NCI-H1436 (cell line): ENCODE measurements around the gene TSC22D2.

Source experiments
- DNase-seq: peaks from one replicate; lab custom pipeline; 2025; lab: John Stamatoyannopoulos, UW

The TSC22D2 gene

DNA sequence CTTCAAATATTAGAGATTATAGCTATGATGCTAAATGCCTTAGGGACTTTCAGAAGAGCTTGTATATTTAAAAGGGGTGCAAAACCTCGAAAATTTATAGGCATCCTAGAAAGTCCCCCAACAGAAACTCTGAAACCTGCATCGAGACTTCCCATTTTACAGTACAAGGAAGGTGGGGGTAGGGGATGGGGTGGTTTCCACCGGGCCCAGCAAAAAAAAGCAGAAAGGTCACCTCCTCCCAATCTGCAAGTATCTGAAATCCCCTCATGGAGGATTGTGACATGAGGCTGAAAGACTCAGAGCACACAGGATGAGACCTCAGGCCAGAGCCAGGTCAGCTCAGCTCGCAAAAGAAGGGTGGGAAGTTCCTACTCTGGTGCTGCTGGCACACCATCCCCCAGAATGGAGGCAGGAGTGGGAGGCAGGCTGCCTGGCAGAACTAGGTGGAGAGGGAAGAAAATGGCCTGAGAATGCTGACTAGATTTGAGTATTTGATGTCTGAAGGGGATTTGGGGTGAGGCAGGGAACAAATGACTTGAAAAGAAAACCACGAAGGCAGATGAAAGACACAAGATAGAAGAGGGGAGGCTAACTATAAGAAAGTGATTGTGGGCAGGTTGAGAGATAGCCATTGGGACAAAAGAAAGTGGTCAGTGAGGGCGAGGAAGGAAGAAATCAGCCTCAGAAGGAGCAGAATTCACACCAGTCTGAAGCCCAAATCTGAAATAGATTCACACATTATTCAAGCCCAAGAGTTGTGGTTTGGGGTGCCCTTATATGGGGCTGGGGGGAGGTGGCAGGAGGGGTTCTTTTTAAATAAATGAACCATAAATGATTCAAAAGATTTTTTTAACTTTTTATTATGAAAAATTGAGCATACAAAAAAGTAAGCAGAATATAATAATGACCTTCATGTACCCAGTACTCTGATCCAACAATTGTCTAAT, 22.5 kb upstream of the TSC22D2 start:
- DNase-seq, result no peak

DNA sequence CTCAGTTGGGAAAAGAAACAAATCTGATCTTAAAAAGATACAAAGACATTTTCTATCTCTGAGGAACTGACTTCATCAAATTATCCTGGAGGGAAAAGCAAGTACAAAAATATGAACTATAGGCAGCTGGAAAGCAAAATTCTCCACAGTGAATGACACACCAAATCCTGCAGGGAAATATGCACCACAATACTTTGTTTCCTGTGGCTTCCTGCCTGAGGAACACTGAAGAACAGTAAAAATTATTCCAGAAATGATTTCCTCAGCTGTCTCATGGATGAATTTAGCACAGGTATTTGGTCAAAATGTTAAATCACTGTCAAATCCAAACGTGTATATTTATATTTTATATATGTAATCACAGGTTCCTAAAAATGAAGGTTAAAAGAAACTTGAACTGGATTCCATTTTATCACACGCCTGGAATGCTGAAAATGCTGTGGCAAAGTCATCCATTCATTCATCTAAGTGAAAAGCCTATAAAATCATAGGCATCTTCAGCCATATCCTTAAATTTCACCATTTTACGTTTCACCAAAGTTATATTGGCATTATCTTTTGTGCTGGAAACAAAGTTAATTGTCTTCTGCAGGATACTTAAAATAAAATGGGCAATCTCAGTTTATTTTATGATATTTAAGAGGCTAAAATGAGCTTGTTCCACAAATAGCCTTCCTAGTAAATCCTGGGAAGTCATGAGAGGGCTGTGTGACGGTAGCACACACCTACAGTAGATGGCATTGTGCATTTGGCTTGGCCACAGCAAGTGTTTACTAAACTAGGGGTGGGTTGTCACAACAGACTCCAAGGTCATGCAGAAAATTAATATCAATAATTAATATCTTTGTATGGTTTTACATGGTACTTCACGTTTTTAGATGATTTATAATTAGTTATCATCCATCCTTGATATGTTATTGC, 19.3 kb upstream of the TSC22D2 start:
- no peak for DNase-seq

DNA sequence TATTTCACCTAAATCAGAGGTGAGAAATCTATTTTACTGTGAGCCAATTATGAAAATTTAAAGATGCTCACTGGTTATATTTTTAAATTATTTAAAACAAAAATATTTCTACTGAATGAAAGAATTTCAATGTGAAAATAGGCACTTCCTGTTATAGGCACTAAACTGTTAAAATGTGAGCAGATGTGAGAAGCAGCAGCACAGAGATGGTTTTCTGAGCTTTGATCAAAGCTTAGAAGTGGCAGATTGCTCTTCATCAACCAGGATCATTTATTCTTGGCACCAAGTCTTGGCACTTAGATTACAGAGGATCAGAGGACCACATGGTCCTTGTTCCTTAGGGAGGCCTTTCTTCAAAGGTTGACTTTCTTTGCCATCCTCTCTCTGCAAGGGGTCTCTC, 18.0 kb upstream of the TSC22D2 start:
- DNase-seq, result no peak

DNA sequence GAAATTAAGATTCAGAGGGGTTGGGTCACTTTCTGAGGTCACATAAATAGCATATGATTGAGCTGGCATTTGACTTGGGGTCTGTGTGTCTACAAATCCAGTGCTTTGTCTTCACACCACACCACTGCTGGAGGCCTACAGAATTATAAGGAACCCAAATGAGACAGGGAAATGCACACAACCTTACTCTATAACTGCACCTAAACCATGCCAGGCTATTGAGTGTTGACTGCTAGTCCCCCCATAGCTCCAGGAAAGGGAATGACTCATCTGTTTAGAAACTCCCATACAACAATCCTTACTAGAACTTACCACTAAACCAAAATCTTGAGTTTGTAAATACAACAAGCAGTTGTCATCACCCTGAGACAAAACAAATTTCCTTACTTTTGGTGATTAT, 16.9 kb upstream of the TSC22D2 start:
- DNase-seq, result no peak

DNA sequence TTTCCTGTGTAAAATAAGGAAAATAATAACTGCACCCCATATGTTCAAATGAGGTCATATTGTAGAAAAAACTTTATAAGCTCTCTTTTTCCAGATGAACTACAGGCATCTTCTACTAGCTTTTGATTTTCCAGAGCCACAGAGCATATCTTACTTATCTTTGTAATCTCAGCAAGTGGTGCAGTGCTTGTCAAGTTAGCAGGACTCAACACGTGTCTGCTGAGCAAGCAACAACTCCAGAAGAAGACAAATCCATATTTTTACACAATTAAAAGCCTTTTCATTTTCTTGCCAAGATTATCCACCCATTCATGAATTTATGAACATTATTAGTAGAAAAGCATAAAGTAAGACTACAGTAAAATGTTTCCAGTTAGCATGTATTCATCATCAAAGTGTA, 14.4 kb upstream of the TSC22D2 start:
- no peak for DNase-seq

DNA sequence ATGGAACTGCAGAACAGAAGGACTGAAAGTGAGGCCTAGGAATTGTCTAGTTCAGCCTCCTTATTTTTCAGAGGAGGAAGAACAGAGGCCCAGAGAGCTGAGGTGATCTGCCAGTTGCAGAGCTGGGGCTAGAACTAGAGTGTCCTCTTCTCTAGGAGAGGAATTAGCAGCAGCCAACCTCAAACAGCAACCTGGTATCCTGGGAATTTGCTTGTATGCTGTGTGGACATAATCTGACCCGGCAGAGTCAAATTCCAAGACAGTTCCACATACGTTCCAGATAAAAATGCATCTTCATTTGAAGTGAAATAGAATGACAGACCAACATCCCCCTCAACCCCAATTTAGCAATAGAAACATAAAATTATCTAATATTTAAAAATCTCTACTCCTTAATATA, 13.5 kb upstream of the TSC22D2 start:
- no peak for DNase-seq

DNA sequence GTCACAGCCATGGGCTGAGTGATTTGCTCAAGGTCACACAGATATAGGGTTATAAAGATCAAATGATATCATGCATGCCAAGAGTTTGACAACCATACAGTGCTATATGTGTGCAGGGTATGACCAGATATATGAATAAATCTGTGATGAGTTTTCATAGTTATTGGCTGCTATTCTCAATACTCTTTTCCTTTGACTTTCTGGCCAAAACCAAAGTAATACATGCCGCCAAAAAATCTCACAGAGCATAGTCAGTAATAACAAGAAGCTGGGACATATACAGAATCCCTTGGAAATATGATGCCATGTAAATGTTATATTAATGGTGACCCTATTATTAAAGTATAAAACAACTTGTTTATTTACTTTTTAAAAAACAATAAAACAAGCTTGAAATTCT, 11.6 kb upstream of the TSC22D2 start:
- DNase-seq, result no peak

DNA sequence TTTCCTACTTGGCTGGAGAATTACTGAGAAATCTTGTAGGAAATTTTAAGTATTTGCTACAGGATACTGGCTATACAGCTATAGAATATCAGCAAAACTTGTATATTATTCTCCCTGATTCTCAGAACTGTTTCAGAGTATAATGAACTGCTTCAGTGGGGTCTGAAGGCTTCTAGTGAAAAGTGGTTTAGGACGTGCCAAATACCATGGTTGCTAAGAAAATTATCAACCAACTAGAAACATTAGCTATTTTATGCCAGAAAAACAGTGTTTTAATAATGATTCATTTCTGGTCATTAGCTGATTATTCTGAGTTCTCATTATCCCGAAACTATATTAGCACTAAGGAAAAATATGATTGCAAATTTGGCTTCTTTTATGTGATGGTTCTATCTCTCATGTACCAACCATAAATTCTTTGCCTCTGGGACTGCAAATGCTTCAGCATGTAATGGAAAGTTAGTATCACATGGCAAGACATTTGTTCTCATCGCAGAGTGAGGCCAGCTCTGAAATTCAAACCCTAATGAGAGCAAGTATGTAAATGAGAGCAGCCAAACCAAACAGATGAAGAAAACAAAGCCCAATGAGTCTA, 11.0 kb upstream of the TSC22D2 start:
- no peak for DNase-seq

DNA sequence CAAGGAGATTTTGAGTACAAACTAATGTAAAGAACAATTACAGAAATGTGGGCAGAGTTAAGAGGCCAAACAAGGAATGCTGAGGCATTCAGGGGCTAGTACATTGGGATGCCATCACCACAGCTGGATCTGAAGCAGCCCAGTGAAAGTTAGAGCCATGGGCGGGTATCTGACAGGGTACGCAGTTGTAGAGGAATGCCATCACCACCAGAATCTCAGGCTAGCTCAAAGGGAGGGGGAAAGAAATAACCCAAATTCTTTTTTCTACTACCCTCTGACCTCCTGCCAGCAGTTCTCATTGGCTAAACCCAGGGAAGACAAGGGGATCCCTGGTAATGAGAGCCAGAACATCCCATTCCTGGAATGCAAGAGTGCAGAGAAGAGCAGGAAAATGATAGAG, 9.0 kb upstream of the TSC22D2 start:
- DNase-seq, result no peak

DNA sequence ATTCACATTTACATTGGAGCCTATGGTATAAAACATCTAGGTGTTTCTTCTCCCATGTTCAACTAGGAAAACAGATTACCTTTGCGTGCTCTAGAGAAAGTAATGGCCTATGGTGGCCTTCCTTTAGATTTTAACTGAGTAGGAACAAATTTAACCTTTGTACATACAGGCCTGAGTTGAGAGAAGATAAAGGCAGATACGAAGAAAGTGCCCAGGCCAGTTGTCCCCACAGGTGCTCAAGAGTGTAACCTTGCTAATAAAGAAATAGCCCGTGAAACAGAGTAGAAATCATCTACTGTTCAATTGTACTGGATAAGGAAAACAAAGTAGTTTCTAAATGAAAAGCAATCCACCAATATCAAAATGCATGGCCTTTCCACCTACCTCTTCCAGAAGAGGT, 6.8 kb upstream of the TSC22D2 start:
- DNase-seq, result no peak

DNA sequence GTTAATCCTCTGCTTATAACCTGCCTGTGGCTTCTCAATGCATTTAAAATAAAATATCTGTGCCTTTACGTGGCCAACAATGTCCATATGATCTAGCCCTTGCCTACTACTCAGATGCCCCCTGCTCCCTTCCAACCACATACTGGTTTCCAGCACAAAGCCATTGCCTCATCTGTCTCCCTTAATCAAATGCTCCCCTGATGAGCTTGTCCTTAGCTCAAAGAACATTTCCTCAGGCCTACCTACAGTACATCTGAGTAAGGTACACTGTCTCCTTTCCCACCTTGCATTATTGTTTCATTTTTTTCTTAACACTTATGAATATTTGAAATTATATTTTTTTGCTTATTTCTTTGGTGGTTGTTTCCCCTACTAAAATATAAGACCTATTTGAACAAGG, 5.9 kb upstream of the TSC22D2 start:
- no peak for DNase-seq

DNA sequence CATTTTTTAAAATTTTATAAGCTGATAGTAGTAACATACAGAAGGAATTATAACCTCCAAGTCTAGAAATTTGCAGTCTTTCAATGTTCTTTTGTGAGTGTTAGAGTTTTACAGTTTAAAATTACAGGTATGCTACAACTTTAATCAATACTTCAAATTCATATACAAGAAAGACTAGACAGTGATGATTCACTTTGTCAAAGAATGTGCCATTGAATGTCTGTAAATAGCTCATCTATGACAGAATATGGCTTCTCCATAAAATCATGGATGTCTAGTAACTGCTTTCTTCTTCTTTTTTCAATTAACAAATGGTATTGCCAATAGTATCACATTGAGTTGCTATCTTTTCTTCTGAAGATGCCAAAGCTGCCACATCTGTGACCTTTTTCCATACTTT, 4.1 kb upstream of the TSC22D2 start:
- no peak for DNase-seq

DNA sequence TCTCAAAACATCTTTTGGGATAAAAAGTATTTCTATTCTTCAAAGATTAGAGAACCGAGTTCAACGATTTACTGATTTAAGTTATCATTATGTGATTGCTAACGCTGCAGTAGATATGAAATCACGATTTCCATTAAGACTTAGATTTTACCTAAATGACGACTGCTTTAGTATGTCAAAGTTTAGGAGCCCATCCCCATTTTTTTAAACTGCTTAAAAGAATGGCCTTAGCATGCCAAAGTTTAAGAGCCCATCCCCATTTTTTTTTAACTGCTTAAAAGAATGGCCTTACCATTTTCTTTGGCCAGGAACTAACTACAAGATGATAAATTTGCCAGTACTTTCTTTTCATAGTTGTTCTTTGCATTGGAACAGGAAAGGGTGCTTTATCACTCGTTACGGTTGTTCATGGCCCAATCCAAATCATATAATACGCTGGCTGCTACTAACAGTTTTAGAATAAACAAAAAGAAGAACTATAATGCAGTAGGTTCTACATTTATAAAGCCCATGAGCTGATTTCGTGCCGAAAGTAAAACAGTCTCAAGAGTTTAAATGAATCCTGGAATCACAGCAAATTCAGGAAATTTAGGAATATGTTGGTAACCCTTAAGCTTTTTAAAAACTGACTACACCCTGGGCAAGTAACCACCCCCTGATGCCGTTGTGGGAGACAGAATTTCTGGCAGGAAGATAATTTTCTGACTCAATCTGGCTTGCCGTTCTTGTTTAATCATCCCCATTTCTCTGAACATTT, 869 bp upstream of the TSC22D2 start:
- no peak for DNase-seq

DNA sequence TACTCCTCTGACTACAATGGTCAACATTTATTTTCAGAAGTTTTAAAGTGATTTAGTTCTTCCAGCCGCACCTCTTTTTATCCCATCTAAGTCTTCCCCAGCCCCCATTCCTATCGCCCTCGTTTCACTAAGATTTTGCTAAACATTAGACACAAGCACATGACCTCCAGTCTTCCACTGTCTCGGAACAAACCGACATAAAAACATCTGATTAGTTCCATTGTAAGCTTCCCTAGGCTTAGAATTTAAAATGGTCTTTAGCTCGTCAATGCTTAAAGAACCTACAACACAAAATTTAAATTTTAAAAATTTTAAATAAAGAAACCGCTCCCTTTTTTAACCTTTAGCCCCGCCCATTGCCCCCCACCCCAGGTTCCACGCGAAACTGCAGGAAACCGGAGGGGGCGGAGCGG, 284 bp upstream of the TSC22D2 start:
- peak; percentile 77 for DNase-seq

DNA sequence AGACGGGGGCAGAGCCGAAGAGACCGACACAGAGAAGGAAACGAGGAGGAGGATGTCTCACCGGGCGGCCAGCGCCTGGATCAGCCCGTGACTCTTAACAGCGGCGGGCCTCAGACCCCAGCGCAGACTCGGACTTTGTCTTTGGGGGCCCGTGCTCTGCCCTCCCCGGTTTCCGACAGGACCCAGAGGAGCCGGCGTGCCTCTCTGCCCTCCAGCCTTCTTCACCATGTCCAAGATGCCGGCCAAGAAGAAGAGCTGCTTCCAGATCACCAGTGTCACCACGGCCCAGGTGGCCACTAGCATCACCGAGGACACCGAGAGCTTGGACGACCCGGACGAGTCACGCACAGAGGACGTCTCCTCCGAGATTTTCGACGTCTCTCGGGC, 1.0 kb downstream of the TSC22D2 start:
- DNase-seq, result no peak

DNA sequence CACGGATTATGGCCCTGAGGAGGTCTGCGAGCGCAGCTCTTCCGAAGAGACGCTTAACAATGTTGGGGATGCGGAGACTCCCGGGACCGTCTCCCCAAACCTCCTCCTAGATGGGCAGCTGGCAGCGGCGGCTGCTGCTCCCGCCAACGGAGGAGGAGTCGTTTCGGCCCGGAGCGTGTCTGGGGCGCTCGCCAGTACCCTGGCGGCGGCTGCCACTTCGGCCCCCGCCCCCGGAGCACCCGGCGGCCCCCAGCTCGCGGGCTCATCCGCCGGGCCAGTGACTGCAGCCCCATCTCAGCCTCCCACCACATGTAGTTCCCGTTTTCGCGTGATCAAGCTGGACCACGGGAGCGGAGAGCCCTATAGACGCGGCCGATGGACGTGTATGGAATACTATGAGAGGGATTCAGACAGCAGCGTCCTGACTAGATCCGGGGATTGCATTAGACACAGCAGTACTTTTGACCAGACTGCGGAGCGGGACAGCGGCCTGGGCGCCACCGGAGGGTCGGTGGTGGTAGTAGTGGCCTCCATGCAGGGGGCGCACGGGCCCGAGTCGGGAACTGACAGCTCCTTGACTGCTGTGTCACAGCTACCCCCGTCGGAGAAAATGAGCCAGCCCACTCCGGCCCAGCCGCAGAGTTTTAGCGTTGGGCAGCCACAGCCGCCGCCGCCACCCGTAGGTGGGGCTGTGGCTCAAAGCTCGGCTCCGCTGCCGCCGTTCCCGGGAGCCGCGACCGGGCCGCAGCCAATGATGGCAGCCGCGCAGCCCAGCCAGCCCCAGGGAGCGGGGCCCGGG, 1.6 kb downstream of the TSC22D2 start:
- DNase-seq, result peak; percentile 52

DNA sequence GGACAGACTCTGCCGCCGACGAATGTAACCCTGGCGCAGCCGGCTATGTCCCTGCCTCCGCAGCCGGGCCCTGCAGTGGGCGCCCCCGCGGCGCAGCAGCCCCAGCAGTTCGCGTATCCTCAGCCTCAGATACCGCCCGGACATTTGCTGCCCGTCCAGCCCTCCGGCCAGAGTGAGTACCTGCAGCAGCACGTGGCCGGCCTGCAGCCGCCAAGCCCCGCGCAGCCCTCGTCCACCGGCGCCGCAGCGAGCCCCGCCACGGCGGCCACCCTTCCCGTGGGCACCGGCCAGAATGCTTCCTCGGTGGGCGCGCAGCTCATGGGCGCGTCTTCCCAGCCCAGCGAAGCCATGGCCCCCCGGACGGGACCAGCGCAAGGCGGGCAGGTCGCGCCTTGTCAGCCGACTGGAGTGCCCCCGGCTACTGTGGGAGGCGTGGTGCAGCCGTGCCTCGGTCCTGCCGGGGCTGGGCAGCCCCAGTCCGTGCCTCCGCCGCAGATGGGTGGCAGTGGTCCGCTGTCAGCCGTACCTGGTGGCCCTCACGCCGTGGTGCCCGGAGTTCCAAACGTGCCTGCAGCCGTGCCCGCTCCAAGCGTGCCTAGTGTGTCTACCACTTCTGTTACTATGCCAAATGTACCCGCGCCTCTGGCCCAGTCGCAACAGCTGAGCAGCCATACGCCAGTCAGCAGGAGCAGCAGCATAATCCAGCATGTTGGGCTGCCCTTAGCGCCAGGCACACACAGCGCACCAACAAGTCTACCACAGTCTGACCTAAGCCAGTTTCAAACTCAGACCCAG, 2.4 kb downstream of the TSC22D2 start:
- DNase-seq, result no peak

DNA sequence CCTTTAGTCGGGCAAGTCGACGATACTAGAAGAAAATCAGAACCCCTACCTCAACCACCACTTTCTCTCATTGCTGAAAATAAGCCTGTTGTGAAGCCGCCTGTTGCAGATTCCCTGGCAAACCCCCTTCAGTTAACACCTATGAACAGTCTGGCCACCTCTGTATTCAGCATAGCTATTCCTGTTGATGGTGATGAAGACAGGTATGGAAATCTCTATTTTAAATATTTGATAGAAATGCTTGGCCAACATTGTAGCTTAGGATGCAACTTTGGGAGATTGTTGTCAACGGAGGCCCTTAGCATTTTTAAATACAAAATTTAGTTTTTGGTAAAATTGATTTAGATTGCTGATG, 3.0 kb downstream of the TSC22D2 start:
- no peak for DNase-seq

DNA sequence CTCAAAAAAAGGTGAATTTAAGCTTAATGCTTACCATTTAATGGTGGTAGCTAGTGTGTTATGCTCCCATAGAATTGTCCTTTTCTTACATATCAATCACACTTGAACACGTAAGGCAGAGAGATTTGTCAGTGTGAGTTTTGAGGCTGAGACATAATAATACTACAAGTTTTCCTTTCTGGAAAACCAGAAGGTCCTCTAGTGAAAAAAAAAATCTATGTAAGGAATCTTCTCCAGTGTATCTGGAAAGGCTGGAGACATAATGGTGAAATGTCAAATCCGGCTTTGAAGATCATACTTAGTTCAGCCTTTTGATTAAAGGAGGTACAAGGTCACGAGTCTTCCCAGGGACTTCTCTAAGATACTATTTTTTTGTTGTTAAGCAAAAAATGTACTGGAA, 3.4 kb downstream of the TSC22D2 start:
- no peak for DNase-seq

DNA sequence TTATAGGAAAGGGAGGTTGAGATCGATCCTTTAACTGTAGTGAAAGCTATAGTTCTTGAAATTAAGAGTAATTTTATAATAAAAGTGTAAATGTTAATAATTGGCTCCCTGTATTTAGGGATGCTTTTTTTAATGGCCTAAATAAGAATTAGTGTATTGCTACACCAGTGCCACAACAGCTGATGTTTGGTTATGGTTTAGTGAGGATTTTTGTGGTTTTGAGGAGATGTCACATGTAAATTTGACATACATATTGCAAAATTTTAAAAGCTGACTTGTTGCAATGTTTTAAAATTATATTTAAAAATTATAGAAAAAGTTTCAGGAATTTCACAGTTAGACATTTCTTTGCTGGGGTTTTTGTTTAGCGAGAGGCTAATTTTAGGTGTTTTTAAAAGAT, 3.9 kb downstream of the TSC22D2 start:
- no peak for DNase-seq
